HG03045 (cell line): Measurements from ENCODE around the gene FFAR4.
"Not testable (repeated sequence)": the region's sequence is repeated elsewhere in the genome, so short reads cannot be mapped to it uniquely, and the experiment has no call there.

ENCODE experiments used
- ATAC-seq: cut with Tn5 transposase; IDR thresholded peaks from one replicate; pipeline ENCODE4 v1.9.1; 2021; ENCODE audit warnings: mild to moderate bottlenecking, moderate library complexity; ENCODE audit not compliant: unreplicated experiment

Gene FFAR4

DNA sequence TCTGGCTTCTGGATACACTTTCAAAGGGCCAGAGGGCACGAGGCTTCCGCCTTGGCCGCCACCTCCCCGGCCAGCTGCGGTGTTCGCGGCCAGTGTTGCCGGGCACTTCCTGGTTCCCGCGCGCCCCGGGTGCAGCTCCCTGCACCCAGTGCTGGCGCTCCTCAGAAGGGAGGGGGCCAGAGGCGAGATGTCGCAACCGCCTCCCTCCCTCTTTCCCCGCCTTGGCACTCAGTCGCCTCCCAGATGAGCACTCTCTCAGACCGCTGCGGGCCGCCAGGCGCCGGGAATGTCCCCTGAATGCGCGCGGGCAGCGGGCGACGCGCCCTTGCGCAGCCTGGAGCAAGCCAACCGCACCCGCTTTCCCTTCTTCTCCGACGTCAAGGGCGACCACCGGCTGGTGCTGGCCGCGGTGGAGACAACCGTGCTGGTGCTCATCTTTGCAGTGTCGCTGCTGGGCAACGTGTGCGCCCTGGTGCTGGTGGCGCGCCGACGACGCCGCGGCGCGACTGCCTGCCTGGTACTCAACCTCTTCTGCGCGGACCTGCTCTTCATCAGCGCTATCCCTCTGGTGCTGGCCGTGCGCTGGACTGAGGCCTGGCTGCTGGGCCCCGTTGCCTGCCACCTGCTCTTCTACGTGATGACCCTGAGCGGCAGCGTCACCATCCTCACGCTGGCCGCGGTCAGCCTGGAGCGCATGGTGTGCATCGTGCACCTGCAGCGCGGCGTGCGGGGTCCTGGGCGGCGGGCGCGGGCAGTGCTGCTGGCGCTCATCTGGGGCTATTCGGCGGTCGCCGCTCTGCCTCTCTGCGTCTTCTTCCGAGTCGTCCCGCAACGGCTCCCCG is at the start of gene FFAR4:
FFAR4 (plus strand) TSS at position 231 of the 842 bp plus-strand sequence; CDS start at position 287, 56 bp downstream.
- no peak for ATAC-seq

GRCh38 chr10:93518531-93518930 is 47.9 kb upstream of the FFAR4 start:
- ATAC-seq, result no peak

DNA sequence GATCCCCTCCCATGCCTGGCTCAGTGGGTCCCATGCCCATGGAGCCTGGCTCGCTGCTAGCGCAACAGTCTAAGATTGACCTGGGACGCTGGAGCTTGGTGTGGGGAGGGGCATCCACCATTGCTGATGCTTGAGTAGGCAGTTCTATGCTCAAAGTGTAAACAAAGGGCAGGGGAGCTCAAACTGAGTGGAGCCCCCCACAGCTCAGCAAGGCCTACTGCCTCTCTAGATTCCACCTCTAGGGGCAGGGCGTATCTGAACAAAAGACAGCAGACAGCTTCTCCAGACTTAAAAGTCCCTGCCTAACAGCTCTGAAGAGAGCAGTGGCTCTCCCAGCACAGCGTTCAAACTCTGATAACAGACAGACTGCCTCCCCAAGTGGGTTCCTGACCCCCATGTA is 31.2 kb upstream of the FFAR4 start:
- no peak for ATAC-seq

- not testable (repeated sequence) for ATAC-seq
These were observed 25.6 kb upstream of the FFAR4 start for GRCh38 chr10:93540871-93541270.

GRCh38 chr10:93541402-93542357 is 24.8 kb upstream of the FFAR4 start:
- ATAC-seq, result no peak

GRCh38 chr10:93542358-93542791 is 24.1 kb upstream of the FFAR4 start:
- no peak for ATAC-seq

DNA sequence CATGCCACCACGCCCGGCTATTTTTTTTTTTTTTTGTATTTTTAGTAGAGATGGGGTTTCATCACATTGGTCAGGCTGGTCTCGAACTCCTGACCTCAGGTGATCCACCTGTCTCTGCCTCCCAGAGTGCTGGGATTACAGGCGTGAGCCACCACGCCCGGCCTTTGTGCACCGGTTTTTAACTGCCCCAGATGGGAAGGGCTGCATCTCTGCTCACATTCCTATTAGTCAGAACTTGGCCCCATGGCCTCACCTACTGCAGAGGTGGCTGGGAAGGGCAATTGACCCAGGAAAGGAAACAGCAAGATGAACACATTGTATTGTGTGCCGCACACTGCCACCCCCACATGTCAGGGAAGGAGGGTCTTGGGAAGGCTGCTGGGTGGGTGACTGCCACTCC is 19.5 kb upstream of the FFAR4 start:
- ATAC-seq, result not testable (repeated sequence)

GRCh38 chr10:93547522-93547921 is 18.9 kb upstream of the FFAR4 start:
- no peak for ATAC-seq

- no peak for ATAC-seq
These were observed 17.9 kb upstream of the FFAR4 start for GRCh38 chr10:93548376-93549071.

DNA sequence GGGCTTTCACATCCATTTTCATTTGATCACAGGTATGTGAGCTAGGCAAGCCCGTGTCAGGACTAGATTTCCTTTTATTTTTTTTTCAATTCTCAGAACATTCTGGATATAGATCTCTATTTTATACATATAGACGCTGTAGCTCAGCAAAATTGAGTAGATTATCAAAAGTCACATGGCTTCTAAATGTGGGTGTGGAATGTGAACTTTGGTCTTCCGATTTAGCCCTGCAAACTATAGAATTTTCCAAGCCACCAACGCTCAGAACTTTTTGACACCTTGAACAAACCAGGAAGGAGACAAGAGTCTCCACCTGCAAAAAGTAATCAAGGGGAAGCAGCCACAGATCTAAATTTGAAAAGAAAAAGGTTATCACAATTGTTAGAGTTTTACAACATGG is 15.9 kb upstream of the FFAR4 start:
- no peak for ATAC-seq

DNA sequence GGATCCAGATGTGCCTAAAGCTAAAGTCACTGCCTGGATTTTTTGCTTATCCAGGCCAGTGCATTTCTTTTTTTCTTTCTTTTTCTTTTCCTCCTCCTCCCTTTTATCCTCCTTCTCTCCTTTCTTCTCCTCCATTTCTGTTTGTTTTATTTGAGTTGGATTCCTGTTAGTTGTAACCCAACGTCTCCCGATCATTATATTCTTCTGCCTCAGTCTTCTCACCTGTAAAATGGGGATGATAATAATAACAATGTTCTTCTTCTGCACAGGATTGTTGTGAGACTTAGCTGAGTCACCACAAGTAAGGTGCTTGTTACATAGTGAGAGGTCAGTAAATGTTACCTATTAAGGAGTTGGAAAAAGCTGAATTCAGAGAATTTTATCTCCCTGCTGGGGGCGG is 13.7 kb upstream of the FFAR4 start:
- no peak for ATAC-seq

DNA sequence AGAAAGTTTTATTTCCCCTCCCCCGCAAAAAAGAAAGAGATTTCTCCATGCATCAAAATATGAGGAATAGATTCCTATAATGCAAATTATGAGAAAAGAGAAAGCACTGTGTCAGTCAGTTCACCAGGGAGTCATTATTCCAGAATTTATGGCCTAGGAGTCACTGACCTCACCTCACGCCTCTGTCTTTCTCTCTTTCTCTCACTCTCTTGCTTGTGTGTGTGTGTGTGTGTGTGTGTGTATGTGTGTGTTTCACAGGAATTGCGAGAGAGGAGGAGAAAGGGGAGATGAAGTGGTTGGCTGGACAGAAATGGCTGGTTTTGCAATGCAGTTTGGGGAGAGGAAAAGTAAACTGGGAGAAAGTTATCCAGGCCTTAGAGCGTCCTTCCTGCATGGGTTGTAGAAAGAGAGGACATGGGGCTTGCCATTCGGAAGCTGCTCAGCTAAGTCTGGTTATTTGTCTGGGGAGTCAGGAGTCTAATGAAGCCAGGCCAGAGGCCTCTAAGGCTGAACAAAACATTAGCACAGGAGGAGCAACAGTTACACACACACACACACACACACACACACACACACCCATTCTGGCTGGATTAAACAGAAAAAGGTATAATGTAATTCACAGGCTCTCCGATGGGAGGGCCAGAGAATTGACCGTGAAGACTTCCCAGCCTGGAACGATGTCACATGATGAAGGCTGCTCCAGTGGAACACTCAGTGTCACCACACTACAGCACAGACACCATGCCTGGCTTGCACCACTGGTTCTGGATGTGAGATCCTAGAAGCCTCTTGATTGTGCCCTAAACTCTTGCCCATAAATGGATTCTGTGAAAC is 12.8 kb upstream of the FFAR4 start:
- no peak for ATAC-seq

DNA sequence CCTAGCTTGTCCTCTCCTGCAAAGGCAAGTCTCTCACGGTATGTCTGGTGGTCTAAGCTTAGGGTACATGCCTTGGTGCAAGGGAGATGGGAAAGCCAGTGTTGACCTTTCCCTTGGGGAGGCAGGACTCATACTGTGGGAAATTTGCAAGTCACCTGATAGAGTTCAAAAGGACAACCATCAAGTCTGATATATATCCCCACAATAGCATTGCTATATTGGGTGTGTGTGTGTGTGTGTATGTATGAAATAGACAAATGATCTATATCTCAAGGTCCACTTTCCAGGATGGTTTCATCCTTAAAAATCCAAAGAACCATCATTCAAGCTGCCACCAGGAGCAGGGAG is 12.2 kb upstream of the FFAR4 start:
- no peak for ATAC-seq

DNA sequence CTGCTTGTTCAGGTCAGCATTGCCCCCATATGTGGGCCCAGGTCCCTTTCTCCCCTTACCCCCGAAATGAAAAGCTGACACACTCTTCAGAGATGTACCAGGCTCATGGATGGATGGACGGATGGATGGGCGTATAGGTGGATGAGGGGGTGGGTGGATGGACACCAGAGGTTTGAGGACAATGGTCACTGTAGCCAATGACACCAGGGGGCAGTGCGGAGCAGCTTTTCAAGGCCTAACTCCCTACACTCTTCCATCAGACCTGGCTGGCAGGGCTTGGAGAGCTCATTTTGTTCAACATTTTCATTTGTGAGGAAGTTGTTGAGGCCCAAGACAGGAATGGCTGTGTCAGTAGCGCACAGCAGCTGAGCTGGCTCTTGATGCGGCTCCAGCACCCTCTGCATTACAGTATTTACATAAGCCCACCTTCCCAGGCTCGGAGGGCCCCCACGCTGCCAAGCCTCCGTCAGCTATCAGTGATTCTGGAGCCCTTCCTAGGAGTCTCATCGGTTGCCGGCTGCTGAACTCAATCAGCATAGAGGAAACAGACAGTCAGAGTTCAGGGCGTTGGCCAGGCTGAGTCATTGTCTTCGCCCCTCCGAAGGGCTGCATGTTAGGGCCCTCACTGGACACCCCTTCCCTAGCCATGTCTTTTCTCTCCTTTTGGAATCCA is 11.6 kb upstream of the FFAR4 start:
- ATAC-seq, result peak; percentile 61

- no peak for ATAC-seq
These were observed 7.0 kb upstream of the FFAR4 start for GRCh38 chr10:93559490-93559889.

DNA sequence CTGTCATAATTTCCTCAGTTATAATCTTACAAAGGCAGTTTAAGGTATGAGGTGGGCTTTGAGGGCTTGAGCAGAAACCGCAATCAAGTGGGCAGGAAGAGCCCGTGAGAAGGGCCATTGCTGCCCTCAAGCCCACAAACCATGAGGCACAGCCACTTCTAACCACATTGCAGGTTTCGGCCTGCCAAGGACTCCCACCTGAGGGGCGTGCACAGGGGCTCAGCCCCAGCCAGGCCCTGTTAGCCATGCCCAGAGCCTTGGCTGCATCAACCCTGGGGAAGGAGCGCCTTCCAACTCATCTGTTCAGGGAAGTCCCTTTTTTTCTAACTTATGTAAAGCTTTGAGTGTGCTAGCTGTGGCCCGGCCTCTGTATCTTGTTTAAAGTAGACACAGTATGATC is 5.9 kb upstream of the FFAR4 start:
- no peak for ATAC-seq

- ATAC-seq, result no peak
These were observed 1.0 kb upstream of the FFAR4 start for GRCh38 chr10:93565446-93565845.

DNA sequence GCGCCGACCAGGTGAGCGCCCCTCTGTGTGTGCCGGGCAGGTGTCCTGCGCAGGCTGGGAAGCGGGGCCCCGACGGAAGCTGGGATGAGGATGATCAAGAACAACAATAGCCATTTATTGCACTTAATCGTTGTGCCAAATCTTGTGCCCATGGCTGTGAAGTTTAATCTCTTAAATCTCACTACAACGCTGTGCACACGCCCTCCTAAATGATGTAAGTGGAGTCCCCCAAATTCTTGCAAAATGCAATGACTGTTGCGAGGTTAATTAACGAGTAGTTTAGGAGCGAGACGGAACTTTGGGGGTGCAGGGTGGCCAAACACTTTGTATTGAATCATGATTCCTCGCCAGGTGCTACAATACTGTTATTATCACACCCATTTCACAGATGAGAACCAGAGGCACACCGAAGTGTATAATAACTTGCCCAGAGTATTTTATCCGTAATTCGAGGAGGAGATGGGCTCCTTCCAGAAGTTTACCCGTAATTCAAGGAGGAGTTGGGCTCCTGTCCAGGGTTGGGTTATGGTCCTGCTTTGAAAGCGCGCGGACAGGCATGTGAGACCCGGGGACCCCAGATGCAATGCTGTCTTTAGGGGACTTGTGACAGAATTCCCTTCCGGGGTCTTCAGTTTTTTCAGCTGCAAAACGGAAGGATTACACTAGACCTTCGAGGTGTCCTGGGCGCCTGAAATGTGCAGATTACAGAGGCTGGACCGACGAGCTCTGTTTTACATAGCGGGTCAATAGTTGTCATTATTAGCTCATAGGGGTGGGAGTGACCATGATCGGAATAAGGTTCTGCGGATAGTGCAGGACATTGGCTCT is 1.0 kb downstream of the FFAR4 start:
- ATAC-seq, result no peak

- ATAC-seq, result no peak
These were observed 1.6 kb downstream of the FFAR4 start for GRCh38 chr10:93568105-93568390.
